ENCODE measurements around the gene VIPAS39.

The VIPAS39 gene

GRCh38 chr14:77457522-77458248 lies at the start of gene VIPAS39, which contains the start of gene AHSA1:
TSS of gene VIPAS39 (minus strand) at chr14:77457601. CDS start at chr14:77454102, 3,499 bp downstream.
TSS of gene AHSA1 (plus strand) at chr14:77458093. CDS start at chr14:77458190, 97 bp downstream.
- peak; percentile 100 for DNase-seq

- DNase-seq: no peak
Observed at GRCh38 chr14:77505031-77505430, 47.6 kb upstream of the VIPAS39 start.

GRCh38 chr14:77503138-77503537 lies 45.7 kb upstream of the VIPAS39 start:
- no peak for DNase-seq

- no peak for DNase-seq
Observed at GRCh38 chr14:77502109-77502782, 44.8 kb upstream of the VIPAS39 start.

- DNase-seq: peak; percentile 48
Observed at GRCh38 chr14:77498984-77499527, 41.7 kb upstream of the VIPAS39 start.

GRCh38 chr14:77498120-77498979 lies 40.9 kb upstream of the VIPAS39 start, which contains the start of gene ISM2:
TSS of gene ISM2 (minus strand) at chr14:77498816. CDS start at chr14:77498793, 23 bp downstream.
- DNase-seq: peak; percentile 61

- no peak for DNase-seq
Observed at GRCh38 chr14:77495334-77495733, 37.9 kb upstream of the VIPAS39 start.

- DNase-seq: no peak
Observed at GRCh38 chr14:77491056-77491455, 33.7 kb upstream of the VIPAS39 start.

GRCh38 chr14:77490347-77490986 lies 33.1 kb upstream of the VIPAS39 start:
- DNase-seq: no peak

- DNase-seq: no peak
Observed at GRCh38 chr14:77489041-77489440, 31.6 kb upstream of the VIPAS39 start.

GRCh38 chr14:77488558-77488957 lies 31.2 kb upstream of the VIPAS39 start:
- DNase-seq: no peak

- no peak for DNase-seq
Observed at GRCh38 chr14:77485901-77486678, 28.7 kb upstream of the VIPAS39 start.

GRCh38 chr14:77485256-77485655 lies 27.9 kb upstream of the VIPAS39 start:
- DNase-seq: no peak

GRCh38 chr14:77482422-77482821 lies 25.0 kb upstream of the VIPAS39 start:
- no peak for DNase-seq

- DNase-seq: no peak
Observed at GRCh38 chr14:77478796-77479195, 21.4 kb upstream of the VIPAS39 start.

GRCh38 chr14:77478029-77478428 lies 20.6 kb upstream of the VIPAS39 start:
- no peak for DNase-seq

GRCh38 chr14:77475432-77476115 lies 18.2 kb upstream of the VIPAS39 start:
- DNase-seq: no peak

GRCh38 chr14:77474479-77475177 lies 17.2 kb upstream of the VIPAS39 start:
- DNase-seq: no peak

GRCh38 chr14:77473921-77474320 lies 16.5 kb upstream of the VIPAS39 start:
- DNase-seq: no peak

- DNase-seq: no peak
Observed at GRCh38 chr14:77470224-77470870, 12.9 kb upstream of the VIPAS39 start.

Measured in DMS79 treated with DMSO at 0.1 percent for 48 hours (cell line).